Brain pericyte (primary cell): ENCODE data around the gene ELMOD2.

Source experiments
- DNase-seq: peaks from one replicate; pipeline ENCODE4 v3.0.0-alpha.2; 2012; ENCODE audit warnings: low read depth, low spot score

ELMOD2 gene

GRCh38 chr4:140581078-140581477 lies 57.1 kb downstream of the ELMOD2 start:
- DNase-seq: no peak

DNA sequence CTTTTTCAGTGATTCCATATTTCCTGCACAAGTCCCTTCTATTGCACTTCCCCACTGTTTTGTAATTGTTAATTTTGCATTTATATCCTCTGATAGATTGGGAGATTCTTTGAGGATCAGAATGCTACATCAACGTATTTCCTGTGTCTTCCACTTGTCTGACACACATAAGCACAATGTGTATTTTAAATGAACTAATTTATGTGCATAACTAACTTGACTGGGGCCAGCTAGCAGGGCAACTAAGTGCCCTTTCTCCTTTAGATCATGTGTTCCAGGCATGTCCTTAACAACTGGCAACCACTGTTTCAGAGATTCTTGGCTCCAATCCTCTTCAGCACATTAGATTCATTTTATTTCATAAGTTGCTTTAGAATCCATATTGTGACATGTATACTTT lies 60.5 kb downstream of the ELMOD2 start:
- no peak for DNase-seq

DNA sequence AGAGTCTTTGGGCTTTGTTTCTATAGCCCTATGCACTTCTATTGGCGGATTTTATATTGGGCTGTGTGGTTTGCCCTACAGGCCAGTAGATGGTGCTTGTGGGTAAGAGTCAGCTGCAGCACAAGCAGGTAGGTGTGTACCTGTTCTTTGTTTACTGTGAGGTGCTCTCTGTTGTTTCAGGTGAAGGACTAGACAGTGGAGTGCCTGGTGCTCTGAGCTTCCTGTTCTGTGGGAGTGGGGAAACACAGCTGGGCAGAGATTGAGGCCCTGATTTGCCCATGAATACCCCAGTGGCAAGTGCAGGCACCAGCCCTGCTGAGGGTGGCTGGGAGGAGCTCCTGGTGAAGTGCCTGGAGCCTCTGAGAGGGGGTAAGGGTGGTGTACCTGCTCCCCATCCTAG lies 71.1 kb downstream of the ELMOD2 start:
- no peak for DNase-seq

DNA sequence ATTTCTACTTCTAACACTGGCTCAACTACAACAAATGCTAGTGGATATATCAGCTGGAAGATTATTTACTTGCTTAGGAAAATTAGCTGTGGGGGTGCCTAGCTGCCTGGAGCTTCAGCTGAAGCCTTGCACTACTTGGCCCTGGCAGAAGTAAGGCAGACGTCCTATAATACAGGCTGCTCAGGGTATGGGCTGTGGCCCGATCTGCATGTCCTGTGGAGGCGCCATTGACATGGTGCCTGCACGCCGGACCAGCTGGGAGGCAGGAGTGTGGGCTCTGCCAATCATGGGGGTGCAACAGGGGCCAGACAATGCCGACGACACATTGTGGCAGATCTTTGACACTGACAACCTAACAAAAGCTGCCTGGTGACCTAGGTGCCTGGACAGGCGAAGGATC lies 76.4 kb downstream of the ELMOD2 start:
- DNase-seq: no peak

DNA sequence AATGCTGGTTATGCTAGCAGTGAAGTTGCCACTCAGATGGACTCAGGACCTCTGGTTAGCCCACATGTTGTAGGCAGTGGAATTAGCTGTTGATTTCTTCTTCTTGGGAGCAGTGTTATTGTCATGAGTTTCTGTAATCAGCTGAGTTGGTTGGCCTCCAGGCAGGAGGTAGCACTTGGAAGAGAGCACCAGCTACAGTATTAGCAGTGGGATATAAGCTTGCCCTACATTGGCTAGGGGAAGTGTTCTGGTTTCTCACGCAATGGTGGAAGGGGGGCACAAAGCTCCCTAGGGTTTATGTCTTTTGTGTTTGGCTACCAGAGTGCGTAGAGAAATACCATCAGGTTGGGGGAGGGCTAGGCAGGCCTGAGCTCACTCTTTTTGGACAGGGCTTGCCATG lies 78.7 kb downstream of the ELMOD2 start:
- DNase-seq: no peak

- DNase-seq: no peak
Observed at GRCh38 chr4:140603286-140603685, 79.3 kb downstream of the ELMOD2 start.
